Tibial artery (tissue), 4 donors: ENCODE results near the gene TMEM250.
"Not testable (repeated sequence)": the region's sequence is repeated elsewhere in the genome, so short reads cannot be mapped to it uniquely, and the experiment has no call there.

Experiments used
- DNase-seq, 2 donors: peaks; one replicate each; pipeline ENCODE4 v3.0.0-alpha.2; 2019
- H3K27ac ChIP-seq, 2 donors: fragments of 200-600 bp; sonication (generic) in 1 of 2; 1 replicate in 1 of 2; 2 replicates in 1 of 2; pipeline ENCODE4 v1.5.1; 2018 to 2019; ENCODE audit warnings: mild to moderate bottlenecking in 1 of 2
- H3K27me3 ChIP-seq, 2 donors: fragments of 200-600 bp; sonication (generic) in 1 of 2; one replicate each; pipeline versions ENCODE4 v1.5.1 to v1.6.0; 2016 to 2019
- H3K36me3 ChIP-seq, 3 donors: fragments of 200-600 bp; sonication (generic) in 2 of 3; one replicate each; pipeline ENCODE4 v1.5.1; 2016 to 2019; ENCODE audit warnings: mild to moderate bottlenecking in 2 of 3
- H3K4me1 ChIP-seq, 4 donors: fragments of 200-600 bp; sonication (generic) in 2 of 4; 1 replicate in 3 of 4; 2 replicates in 1 of 4; pipeline ENCODE4 v1.5.1; 2016 to 2019
- H3K4me3 ChIP-seq, 2 donors: fragments of 200-600 bp; sonication (generic) in 1 of 2; 1 replicate in 1 of 2; 2 replicates in 1 of 2; pipeline ENCODE4 v1.5.1; 2018 to 2019; ENCODE audit warnings: mild to moderate bottlenecking in 2 of 2
- H3K9me3 ChIP-seq, 3 donors: fragments of 200-600 bp; sonication (generic) in 1 of 3; one replicate each; pipeline ENCODE4 v1.5.1; 2016 to 2019
- CTCF ChIP-seq, 2 experiments: fragments of 200-600 bp in 1 of 2; fragments of 450-650 bp in 1 of 2; IDR thresholded peaks; one replicate each; pipeline ENCODE4 v1.5.1; 2017 to 2019; ENCODE audit warnings: antibody characterized with exemption in 2 of 2, mild to moderate bottlenecking in 1 of 2, moderate library complexity in 1 of 2
- intact Hi-C: fragments of 100-400 bp; cut with DNase I; formaldehyde crosslinking; loops from one replicate; pipeline ENCODE4 v1.15.0; 2023; ENCODE audit warnings: low total_unique reads

Gene TMEM250

DNA sequence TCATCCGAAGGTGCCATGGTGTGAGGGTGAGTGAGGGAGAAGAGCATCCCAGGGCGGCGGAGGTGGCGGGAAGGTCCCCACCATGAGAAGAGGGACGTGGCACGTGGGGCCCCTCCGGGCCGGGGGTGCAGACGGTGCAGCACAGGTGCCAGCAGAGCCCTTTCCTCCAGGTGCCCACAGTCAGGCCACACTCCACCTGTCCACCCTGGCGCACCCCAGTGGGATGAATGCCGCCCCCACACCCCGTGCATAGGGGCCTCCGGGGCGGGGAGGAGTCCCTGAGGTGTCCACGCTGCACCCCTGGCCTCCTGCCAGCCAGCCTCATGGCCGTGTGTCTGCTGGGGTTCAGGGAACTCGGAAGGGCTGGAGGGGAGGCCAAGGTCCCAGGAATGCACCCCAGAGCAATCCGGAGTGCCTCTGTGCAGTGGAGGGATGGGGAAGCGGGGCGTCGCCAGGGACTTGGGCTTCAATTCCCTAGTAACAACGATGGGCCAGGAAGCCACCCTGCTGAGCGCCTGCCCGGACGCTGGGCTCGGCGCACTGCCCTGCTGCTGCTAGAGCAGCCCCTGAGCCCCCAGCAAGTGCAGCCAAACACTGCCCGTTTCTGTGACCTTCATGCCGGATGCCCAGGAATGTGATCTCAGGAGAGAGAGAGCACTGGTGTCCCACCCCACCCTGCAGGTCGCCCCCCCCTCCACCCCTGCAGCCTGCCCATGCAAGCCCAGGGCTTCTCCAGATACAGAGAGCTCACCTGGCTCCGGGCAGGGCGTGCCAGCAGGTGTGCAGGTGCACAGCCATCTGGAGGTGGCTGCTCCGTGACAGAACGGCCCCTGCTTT, 14.8 kb downstream of the TMEM250 start:
- H3K9me3 ChIP-seq: no peaks in the 10 kb centered on the region
- H3K27me3 ChIP-seq: peaks cover 0 to 22% of the 10 kb centered on the region in 2 donors
- no peak overlapping the region for H3K4me3 ChIP-seq
- H3K4me1 ChIP-seq: peaks cover 0 to 34% (median 29%) of the 10 kb centered on the region in 4 donors
- TF ChIP-seq CTCF (IDR thresholded peaks at IDR 0.05): no peak
- H3K36me3 ChIP-seq: no peaks in the 10 kb centered on the region
- intact Hi-C loops: no loop called here
- no peak overlapping the region for H3K27ac ChIP-seq
- no peak for DNase-seq

- DNase-seq, intact Hi-C loops, H3K27ac ChIP-seq, H3K9me3 ChIP-seq, H3K36me3 ChIP-seq, H3K4me3 ChIP-seq: not testable (repeated sequence)
- Histone ChIP-seq H3K27me3 (peaks cover 0 to 28% of the 10 kb centered on the region in 2 donors), H3K4me1 (peaks cover 0 to 27% (median 26%) of the 10 kb centered on the region in 4 donors)
These were observed 17.0 kb downstream of the TMEM250 start for GRCh38 chr9:136101615-136102074.

DNA sequence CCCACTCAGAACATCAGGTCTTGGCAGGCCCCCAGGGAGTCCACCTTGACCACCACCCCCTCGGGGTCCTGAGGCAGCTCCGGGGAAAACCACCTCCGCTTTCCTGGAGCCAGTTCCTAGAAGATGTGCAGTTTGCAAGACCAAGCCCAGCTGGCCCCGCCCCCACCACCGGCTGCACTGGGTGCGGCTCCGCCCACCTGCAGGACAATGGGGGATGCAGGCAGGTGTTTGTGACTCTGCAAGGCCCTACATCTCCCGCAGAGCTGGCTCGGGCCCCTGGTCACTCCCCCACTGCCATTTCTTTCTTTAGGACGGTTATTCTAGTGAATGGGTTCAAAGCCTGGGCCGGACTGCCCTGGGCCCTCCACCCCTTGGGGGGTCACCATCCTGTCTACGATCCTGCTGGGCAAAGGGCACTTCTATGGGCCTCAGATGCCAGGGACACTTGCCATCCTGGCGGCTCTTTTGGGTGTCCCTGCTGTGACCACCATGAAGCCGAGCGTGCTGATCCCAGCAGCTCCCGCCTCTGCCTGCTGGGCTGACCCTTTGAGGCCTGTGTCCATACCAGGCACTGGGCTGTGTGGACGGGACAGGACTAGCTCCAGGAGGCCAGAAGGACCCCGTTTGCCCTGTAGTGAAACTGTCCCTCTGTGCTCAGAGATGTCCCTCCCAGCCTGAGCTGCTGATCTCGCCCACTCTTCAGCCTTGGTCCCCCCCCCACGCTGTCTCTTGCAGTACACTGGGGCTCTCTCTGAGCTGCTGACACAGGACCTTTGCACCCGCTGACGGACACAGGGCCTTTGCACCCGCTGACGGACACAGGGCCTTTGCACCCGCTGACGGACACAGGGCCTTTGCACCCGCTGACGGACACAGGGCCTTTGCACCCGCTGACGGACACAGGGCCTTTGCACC, 17.7 kb downstream of the TMEM250 start:
- no peak overlapping the region for H3K27ac ChIP-seq
- TF ChIP-seq CTCF (IDR thresholded peaks at IDR 0.05): no peak
- intact Hi-C loops: no loop called here
- no peak for DNase-seq
- H3K27me3 ChIP-seq: peaks cover 0 to 28% of the 10 kb centered on the region in 2 donors
- no peak overlapping the region for H3K4me3 ChIP-seq
- no peaks in the 10 kb centered on the region for H3K36me3 ChIP-seq
- H3K4me1 ChIP-seq: peaks cover 0 to 27% (median 25%) of the 10 kb centered on the region in 4 donors
- no peaks in the 10 kb centered on the region for H3K9me3 ChIP-seq

DNA sequence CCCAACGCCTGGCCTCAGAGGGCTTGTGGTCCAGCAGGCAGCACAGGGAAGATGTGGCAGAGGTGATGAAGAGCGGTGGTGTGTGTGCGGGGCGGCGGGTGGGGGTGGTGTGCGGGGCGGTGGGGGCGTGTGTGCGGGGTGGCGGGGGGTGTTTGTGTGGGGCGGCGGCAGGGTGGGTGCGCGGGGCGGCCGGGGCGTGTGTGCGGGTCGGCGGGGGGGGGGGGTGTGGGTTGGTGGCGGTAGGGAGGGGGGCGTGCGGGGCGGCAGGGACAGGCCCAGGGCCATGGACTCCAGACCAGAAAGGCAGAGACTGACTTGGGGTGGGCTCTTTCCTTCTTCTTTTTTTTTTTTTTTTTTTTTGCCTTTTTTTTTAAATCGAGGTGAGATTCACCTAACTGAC, 19.1 kb downstream of the TMEM250 start:
- peaks cover 0 to 28% of the 10 kb centered on the region in 2 donors for H3K27me3 ChIP-seq
- no peak overlapping the region for H3K4me3 ChIP-seq
- no peaks in the 10 kb centered on the region for H3K9me3 ChIP-seq
- TF ChIP-seq CTCF (IDR thresholded peaks at IDR 0.05): no peak
- intact Hi-C loops: no loop called here
- no peaks in the 10 kb centered on the region for H3K36me3 ChIP-seq
- H3K4me1 ChIP-seq: peaks cover 0 to 16% (median 15%) of the 10 kb centered on the region in 4 donors
- DNase-seq: no peak
- H3K27ac ChIP-seq: no peak overlapping the region

DNA sequence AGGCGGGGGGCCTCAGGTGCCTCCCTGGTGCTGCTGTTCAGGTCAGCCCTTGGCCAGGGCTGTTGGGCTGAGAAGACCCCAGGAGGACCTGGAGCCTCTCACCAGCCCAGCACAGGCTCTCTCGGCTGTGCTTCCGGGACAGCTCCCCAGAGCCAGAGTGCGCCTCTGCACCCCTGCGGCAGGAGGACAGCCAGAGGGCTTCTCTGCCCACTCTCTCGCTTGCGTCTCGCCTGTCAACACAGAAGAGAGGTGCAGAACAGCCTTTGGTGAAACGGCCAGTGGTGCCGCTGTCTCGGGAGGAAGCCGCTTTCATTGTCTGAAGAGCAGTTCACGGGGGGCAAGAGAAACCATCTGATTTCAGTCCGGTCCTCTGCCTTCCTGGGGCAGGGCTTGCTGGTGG, 19.8 kb downstream of the TMEM250 start:
- Histone ChIP-seq H3K4me1 (peaks cover 0 to 14% (median 11%) of the 10 kb centered on the region in 4 donors), H3K9me3 (no peaks in the 10 kb centered on the region), H3K27me3 (peaks cover 0 to 28% of the 10 kb centered on the region in 2 donors), H3K27ac (no peak overlapping the region), H3K4me3 (no peak overlapping the region), H3K36me3 (no peaks in the 10 kb centered on the region)
- TF ChIP-seq CTCF (IDR thresholded peaks at IDR 0.05): no peak
- no peak for DNase-seq
- intact Hi-C loops: no loop called here
